A673 (cell line): ENCODE results near the gene ATP6V1A. TPM values are rescaled to one million over a fixed set of nuclear protein-coding genes. Genes with fewer than 3 reads are reported as not detected.

Experiments
- BruUV-seq: library from RNA; stranded (reverse); fragments of 400-500 nt; replicated peaks from 2 replicates; lab custom pipeline; 2021; lab: Mats Ljungman, UMichigan
- CTCF ChIA-PET: fragments of 300-600 bp; sonication (Branson Sonifier 250); formaldehyde crosslinking; loops from one replicate; lab custom pipeline; 2022; ENCODE audit warnings: antibody characterized with exemption; lab: Charles Lee
- POLR2A ChIA-PET: fragments of 300-600 bp; sonication (Branson Sonifier 250); formaldehyde crosslinking; loops from one replicate; lab custom pipeline; 2022; ENCODE audit warnings: antibody characterized with exemption; ENCODE audit not compliant: low non-redundant PET; lab: Charles Lee
- DNase-seq: peaks from one replicate; pipeline ENCODE4 v3.0.0-alpha.2; 2015; ENCODE audit warnings: low spot score
- H3K27ac ChIP-seq: fragments of 200-600 bp; sonication (generic); 2 replicates; pipeline ENCODE4 v1.5.1; 2016; ENCODE audit warnings: mixed run types, low read depth, mild to moderate bottlenecking, mixed read lengths, antibody characterized with exemption, low read length; ENCODE audit not compliant: poor library complexity, severe bottlenecking
- H3K27me3 ChIP-seq: fragments of 200-600 bp; sonication (generic); replicated peaks from 2 replicates; pipeline ENCODE4 v1.6.1; 2017; ENCODE audit warnings: mixed run types, low read depth, mild to moderate bottlenecking, mixed read lengths, antibody characterized with exemption, low read length; ENCODE audit not compliant: insufficient read depth, poor library complexity
- H3K36me3 ChIP-seq: fragments of 200-600 bp; sonication (generic); 2 replicates; pipeline ENCODE4 v1.6.1; 2016; ENCODE audit warnings: mixed run types, mild to moderate bottlenecking, mixed read lengths, antibody characterized with exemption, low read length; ENCODE audit not compliant: insufficient read depth, poor library complexity, severe bottlenecking
- H3K4me1 ChIP-seq: fragments of 200-600 bp; sonication (generic); 2 replicates; pipeline ENCODE4 v1.6.1; 2017; ENCODE audit warnings: mixed run types, mild to moderate bottlenecking, mixed read lengths, antibody characterized with exemption, low read length; ENCODE audit not compliant: insufficient read depth, poor library complexity, severe bottlenecking
- H3K4me3 ChIP-seq: fragments of 200-600 bp; sonication (generic); 2 replicates; pipeline ENCODE4 v1.5.1; 2016; ENCODE audit warnings: low read depth, mixed run types, mild to moderate bottlenecking, mixed read lengths, low read length; ENCODE audit not compliant: poor library complexity, severe bottlenecking
- H3K9me3 ChIP-seq: fragments of 200-600 bp; sonication (generic); 2 replicates; pipeline ENCODE4 v1.6.1; 2016; ENCODE audit warnings: mixed run types, low read depth, mild to moderate bottlenecking, mixed read lengths, antibody characterized with exemption, low read length; ENCODE audit not compliant: poor library complexity, severe bottlenecking
- CTCF ChIP-seq: fragments of 300-800, 200-600 bp; sonication (generic); conservative IDR thresholded peaks from 2 replicates; pipeline ENCODE4 v1.5.1; 2017; ENCODE audit warnings: low read depth, mild to moderate bottlenecking, antibody characterized with exemption, low read length, moderate library complexity, mixed read lengths
- EZH2 ChIP-seq: fragments of 200-600 bp; sonication (generic); IDR thresholded peaks from 2 replicates; pipeline ENCODE4 v1.6.1; 2017; ENCODE audit warnings: borderline replicate concordance, low read depth, mild to moderate bottlenecking, mixed read lengths, antibody characterized with exemption, low read length; ENCODE audit not compliant: poor library complexity, severe bottlenecking
- intact Hi-C: fragments of 100-400 bp; cut with micrococcal nuclease; formaldehyde crosslinking; loops from one replicate; pipeline ENCODE4 v1.10.0; 2022; ENCODE audit not compliant: unreplicated experiment
- total RNA-seq: library from RNA; stranded (reverse); gene quantifications from 2 replicates; pipeline ENCODE4 v1.2.3, GENCODE V29; 2021

ATP6V1A gene
- total RNA-seq, 1 experiment from 2014 or later: 69.4 TPM

- ChIA-PET POLR2A (no interaction called here), CTCF (no interaction called here)
- no peaks in the 10 kb centered on the region for H3K9me3 ChIP-seq
- DNase-seq: peak; percentile 25
- BruUV-seq: no TSS peak
- intact Hi-C loops: no loop called here
- no peaks in the 10 kb centered on the region for H3K36me3 ChIP-seq
- H3K27me3 ChIP-seq: no peaks in the 10 kb centered on the region
- TF ChIP-seq EZH2: no peak
- peak; percentile 28 for TF ChIP-seq CTCF
- no peak overlapping the region for H3K27ac ChIP-seq
- no peaks in the 10 kb centered on the region for H3K4me1 ChIP-seq
- H3K4me3 ChIP-seq: no peak overlapping the region
Observed at GRCh38 chr3:113825090-113825489, 78.3 kb downstream of the ATP6V1A start.

GRCh38 chr3:113828600-113828999 is 81.8 kb downstream of the ATP6V1A start:
- intact Hi-C loops: no loop called here
- ChIA-PET CTCF (no interaction called here), POLR2A (no interaction called here)
- no peaks in the 10 kb centered on the region for H3K27me3 ChIP-seq
- no peaks in the 10 kb centered on the region for H3K36me3 ChIP-seq
- H3K4me3 ChIP-seq: no peak overlapping the region
- DNase-seq: no peak
- BruUV-seq: no TSS peak
- H3K27ac ChIP-seq: no peak overlapping the region
- no peak for TF ChIP-seq EZH2
- TF ChIP-seq CTCF: no peak
- H3K4me1 ChIP-seq: no peaks in the 10 kb centered on the region
- H3K9me3 ChIP-seq: no peaks in the 10 kb centered on the region

GRCh38 chr3:113829576-113830354 is 82.9 kb downstream of the ATP6V1A start:
- TF ChIP-seq CTCF (no peak), EZH2 (no peak)
- intact Hi-C loops: no loop called here

More at GRCh38 chr3:113829576-113830354, 82.9 kb downstream of the ATP6V1A start:
- ChIA-PET POLR2A (interaction anchor here (0.5 kb wide), 1 partner anchor 20 kb away, joined by 4 read pairs; no protein-coding TSS in a partner anchor), CTCF (no interaction called here)
- no peak overlapping the region for H3K27ac ChIP-seq
- BruUV-seq: no TSS peak
- DNase-seq: no peak
- H3K4me3 ChIP-seq: no peak overlapping the region
- H3K36me3 ChIP-seq: no peaks in the 10 kb centered on the region
- no peaks in the 10 kb centered on the region for H3K9me3 ChIP-seq
- no peaks in the 10 kb centered on the region for H3K4me1 ChIP-seq
- no peaks in the 10 kb centered on the region for H3K27me3 ChIP-seq
